ENCODE results near the gene ACAA1. TPM values are rescaled to one million over a fixed set of nuclear protein-coding genes. Genes with fewer than 3 reads are reported as not detected.

ACAA1 gene
- polyA plus RNA-seq, 2 donors, result 79.4 to 101 TPM

DNA sequence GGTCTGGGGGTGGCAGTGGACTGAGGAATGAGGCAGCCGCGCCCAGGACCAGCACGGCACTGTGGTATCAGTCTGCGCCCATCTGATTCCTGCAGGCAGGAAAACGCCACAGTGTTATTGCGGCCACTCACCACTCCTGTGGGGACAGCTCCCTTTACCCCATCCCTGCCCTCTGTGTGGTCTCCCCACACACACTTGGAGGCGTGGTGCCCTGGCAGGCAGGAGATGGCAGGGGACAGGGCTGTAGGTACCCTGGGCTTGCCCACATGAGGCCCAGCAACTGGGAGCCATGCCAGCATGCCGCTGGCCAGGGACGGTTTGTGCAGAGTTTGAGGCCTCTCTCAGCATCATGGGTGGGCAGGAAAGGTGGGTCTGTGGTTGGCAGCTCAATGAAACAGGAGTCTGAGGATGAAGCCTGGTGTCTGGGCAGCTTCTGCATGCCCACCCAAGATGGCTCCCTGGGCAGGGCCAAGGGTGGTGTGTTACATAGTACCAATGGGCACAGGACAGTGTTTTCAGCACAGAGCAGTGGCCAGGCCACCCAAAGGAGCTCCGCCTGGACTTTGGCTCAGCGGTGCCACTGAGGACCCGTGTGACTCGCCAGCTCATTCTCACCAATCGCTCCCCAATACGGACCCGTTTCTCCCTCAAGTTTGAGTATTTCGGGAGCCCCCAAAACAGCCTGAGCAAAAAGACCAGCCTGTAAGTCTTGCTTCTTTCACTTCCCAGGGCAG lies 27.2 kb downstream of the ACAA1 start:
- Histone ChIP-seq H3K36me3 (ENCODE audit: control insufficient read depth in 2 of 2, insufficient read depth in 2 of 2, low read length in 1 of 2) (no peaks in the 10 kb centered on the region), H3K27me3 (ENCODE audit: control insufficient read depth in 1 of 2, insufficient read depth in 2 of 2, low read length in 2 of 2) (no peaks in the 10 kb centered on the region), H3K4me1 (ENCODE audit: control insufficient read depth in 2 of 2, insufficient read depth in 2 of 2, low read length in 1 of 2) (peaks cover 1 to 4% of the 10 kb centered on the region in 2 donors), H3K4me3 (ENCODE audit: low read depth in 1 of 2, low read length in 2 of 2) (no peak overlapping the region), H3K9me3 (ENCODE audit: control insufficient read depth in 2 of 2, insufficient read depth in 1 of 2, low read depth in 1 of 2, low read length in 1 of 2) (no peaks in the 10 kb centered on the region), H3K27ac (ENCODE audit: low read depth in 2 of 2, low read length in 1 of 2) (no peak overlapping the region)
- 94 to 96% methylated on average over 17 of the region's 17 CpGs for WGBS, 2 donors

DNA sequence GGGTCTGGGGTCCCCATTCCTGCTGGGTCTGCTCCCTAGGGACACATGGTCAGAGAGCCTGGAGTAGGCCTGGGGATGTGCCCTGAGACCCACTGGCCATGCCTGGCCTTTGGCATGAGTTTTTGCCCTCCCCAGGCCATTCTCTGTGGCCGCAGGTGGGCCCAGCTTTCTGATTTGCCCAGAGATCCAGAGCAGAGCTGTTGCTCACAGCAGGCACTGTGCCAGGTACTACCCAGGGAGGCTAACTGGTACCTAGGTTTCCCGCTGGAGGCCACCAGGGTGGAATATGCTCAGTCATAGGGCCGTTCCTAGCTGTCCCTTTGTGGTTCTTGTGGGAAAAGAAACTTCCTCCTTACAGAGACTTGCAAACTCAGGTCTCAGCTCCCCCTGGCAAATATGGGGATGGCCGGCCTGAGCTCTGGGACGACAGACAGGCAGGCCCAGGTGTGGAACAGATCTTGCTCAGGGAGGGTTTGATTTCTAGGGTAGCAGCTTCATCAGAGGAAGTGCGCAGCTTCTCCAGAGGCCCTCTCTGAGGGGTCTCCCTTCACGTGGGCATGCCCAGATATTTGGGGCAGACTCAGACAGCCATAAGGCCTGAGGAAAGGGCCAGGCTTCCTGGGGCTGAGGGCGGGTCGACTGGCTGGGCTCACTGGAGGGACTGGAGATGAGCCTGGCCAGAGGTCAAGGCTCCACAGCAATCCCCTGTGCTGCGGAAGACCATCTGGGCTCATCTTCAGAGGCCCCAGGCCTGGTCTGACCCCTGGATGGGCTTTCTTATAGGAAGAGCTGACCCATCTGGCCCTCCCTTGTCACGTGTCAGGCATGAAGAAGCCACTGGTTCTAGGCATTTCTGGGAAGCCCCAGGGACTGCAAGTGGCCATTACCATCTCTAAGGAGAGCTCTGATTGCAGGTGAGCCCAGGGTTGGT lies 28.0 kb downstream of the ACAA1 start:
- H3K27me3 ChIP-seq (ENCODE audit: control insufficient read depth in 1 of 2, insufficient read depth in 2 of 2, low read length in 2 of 2), result no peaks in the 10 kb centered on the region
- WGBS, 2 donors, result 82 to 85% methylated on average over 11 of the region's 11 CpGs
- H3K4me1 ChIP-seq (ENCODE audit: control insufficient read depth in 2 of 2, insufficient read depth in 2 of 2, low read length in 1 of 2), result peaks cover 1 to 4% of the 10 kb centered on the region in 2 donors
- H3K4me3 ChIP-seq (ENCODE audit: low read depth in 1 of 2, low read length in 2 of 2), result no peak overlapping the region
- H3K27ac ChIP-seq (ENCODE audit: low read depth in 2 of 2, low read length in 1 of 2), result no peak overlapping the region
- no peaks in the 10 kb centered on the region for H3K9me3 ChIP-seq (ENCODE audit: control insufficient read depth in 2 of 2, insufficient read depth in 1 of 2, low read depth in 1 of 2, low read length in 1 of 2)
- no peaks in the 10 kb centered on the region for H3K36me3 ChIP-seq (ENCODE audit: control insufficient read depth in 2 of 2, insufficient read depth in 2 of 2, low read length in 1 of 2)

DNA sequence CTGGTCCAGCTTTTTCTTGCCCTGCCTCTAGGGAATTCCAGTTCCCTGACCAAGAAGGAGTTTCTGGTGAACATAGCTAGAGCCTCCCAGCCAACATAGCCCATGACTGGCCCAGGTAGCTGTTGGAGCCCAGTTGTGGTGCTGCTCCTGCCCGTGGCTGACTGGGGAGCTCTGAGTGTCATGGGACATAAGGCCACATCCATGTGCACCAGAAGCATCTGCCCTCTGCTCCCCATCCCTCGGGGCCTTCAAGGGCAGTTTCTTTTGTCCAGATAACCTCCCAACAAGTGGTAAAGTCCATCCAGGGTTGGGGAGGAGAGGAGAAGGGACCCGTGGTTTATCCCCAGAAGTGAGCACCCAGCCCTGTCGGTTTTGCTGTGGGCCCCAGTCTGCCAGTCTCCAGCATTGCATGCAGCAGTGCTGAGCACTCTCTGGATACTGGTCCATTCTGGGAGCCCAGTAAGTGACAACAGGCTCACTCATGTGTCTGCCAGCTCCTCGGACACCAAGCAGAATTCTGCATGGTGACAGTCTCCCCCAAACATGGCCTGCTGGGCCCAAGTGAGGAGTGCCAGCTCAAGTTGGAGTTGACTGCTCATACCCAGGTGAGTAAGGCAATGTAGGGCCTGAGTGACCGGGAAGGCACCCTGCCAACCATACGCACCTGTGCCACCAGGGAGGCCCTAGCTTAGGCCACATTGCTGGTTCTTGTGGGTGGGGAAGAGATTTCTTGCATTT lies 28.8 kb downstream of the ACAA1 start:
- Histone ChIP-seq H3K27ac (ENCODE audit: low read depth in 2 of 2, low read length in 1 of 2) (no peak overlapping the region), H3K27me3 (ENCODE audit: control insufficient read depth in 1 of 2, insufficient read depth in 2 of 2, low read length in 2 of 2) (no peaks in the 10 kb centered on the region), H3K4me3 (ENCODE audit: low read depth in 1 of 2, low read length in 2 of 2) (no peak overlapping the region), H3K36me3 (ENCODE audit: control insufficient read depth in 2 of 2, insufficient read depth in 2 of 2, low read length in 1 of 2) (no peaks in the 10 kb centered on the region), H3K4me1 (ENCODE audit: control insufficient read depth in 2 of 2, insufficient read depth in 2 of 2, low read length in 1 of 2) (peaks cover 1 to 4% of the 10 kb centered on the region in 2 donors), H3K9me3 (ENCODE audit: control insufficient read depth in 2 of 2, insufficient read depth in 1 of 2, low read depth in 1 of 2, low read length in 1 of 2) (no peaks in the 10 kb centered on the region)
- WGBS, 2 donors, result 85 to 93% methylated on average over 7 of the region's 7 CpGs

DNA sequence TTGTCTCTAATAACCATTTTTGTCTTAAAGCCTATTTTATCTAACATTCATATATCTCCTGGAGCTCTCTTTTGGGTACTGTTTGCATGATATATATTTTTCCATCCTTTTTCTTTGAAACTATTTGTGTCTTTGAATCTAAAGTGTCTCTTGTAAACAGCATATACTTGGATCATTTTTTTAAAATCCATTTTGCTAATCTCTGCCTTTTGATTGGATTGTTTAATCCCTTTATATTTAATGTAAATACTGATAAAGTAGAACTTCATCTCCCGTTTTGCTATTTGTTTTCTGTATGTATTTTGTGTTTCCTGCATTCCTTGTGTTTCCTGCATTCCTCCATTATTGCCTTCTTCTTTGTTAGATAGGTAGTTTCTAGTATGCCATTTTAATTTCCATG lies 31.4 kb downstream of the ACAA1 start:
- no peak overlapping the region for H3K27ac ChIP-seq (ENCODE audit: low read depth in 2 of 2, low read length in 1 of 2)
- H3K36me3 ChIP-seq (ENCODE audit: control insufficient read depth in 2 of 2, insufficient read depth in 2 of 2, low read length in 1 of 2), result no peaks in the 10 kb centered on the region
- H3K9me3 ChIP-seq (ENCODE audit: control insufficient read depth in 2 of 2, insufficient read depth in 1 of 2, low read depth in 1 of 2, low read length in 1 of 2), result no peaks in the 10 kb centered on the region
- H3K27me3 ChIP-seq (ENCODE audit: control insufficient read depth in 1 of 2, insufficient read depth in 2 of 2, low read length in 2 of 2), result no peaks in the 10 kb centered on the region
- peaks cover 0 to 1% of the 10 kb centered on the region in 2 donors for H3K4me1 ChIP-seq (ENCODE audit: control insufficient read depth in 2 of 2, insufficient read depth in 2 of 2, low read length in 1 of 2)
- H3K4me3 ChIP-seq (ENCODE audit: low read depth in 1 of 2, low read length in 2 of 2), result no peak overlapping the region
- 58% methylated on average over 1 of the region's 1 CpG for WGBS, 2 donors

DNA sequence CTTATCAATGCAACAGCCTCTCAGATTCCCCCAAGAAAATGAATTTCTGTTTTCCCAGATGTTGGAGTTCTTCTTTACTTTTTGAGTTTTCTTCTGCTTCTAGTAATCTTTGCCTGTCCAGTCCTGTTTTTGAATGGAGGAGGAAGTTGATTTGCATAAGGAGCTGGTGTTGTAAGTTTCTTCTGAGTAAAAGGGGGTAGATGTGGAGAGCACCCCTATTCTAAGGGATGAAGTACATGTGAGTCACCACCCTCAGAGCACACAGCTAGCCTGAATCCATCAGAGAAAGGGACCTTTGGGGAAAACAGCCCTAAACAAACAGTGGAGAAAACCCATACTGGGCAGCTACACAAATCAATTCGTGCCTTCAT lies 34.5 kb downstream of the ACAA1 start:
- WGBS, 2 donors, result 32 to 51% methylated on average over 1 of the region's 1 CpG
- no peak overlapping the region for H3K4me3 ChIP-seq (ENCODE audit: low read depth in 1 of 2, low read length in 2 of 2)
- H3K27me3 ChIP-seq (ENCODE audit: control insufficient read depth in 1 of 2, insufficient read depth in 2 of 2, low read length in 2 of 2), result no peaks in the 10 kb centered on the region
- H3K4me1 ChIP-seq (ENCODE audit: control insufficient read depth in 2 of 2, insufficient read depth in 2 of 2, low read length in 1 of 2), result no peaks in the 10 kb centered on the region
- H3K36me3 ChIP-seq (ENCODE audit: control insufficient read depth in 2 of 2, insufficient read depth in 2 of 2, low read length in 1 of 2), result no peaks in the 10 kb centered on the region
- H3K27ac ChIP-seq (ENCODE audit: low read depth in 2 of 2, low read length in 1 of 2), result no peak overlapping the region
- H3K9me3 ChIP-seq (ENCODE audit: control insufficient read depth in 2 of 2, insufficient read depth in 1 of 2, low read depth in 1 of 2, low read length in 1 of 2), result no peaks in the 10 kb centered on the region

GRCh38 chr3:38101811-38102443 lies 35.0 kb downstream of the ACAA1 start:
- Histone ChIP-seq H3K9me3 (ENCODE audit: control insufficient read depth in 2 of 2, insufficient read depth in 1 of 2, low read depth in 1 of 2, low read length in 1 of 2) (no peaks in the 10 kb centered on the region), H3K27ac (ENCODE audit: low read depth in 2 of 2, low read length in 1 of 2) (no peak overlapping the region), H3K4me3 (ENCODE audit: low read depth in 1 of 2, low read length in 2 of 2) (no peak overlapping the region), H3K27me3 (ENCODE audit: control insufficient read depth in 1 of 2, insufficient read depth in 2 of 2, low read length in 2 of 2) (no peaks in the 10 kb centered on the region), H3K36me3 (ENCODE audit: control insufficient read depth in 2 of 2, insufficient read depth in 2 of 2, low read length in 1 of 2) (no peaks in the 10 kb centered on the region), H3K4me1 (ENCODE audit: control insufficient read depth in 2 of 2, insufficient read depth in 2 of 2, low read length in 1 of 2) (no peaks in the 10 kb centered on the region)
- 86 to 87% methylated on average over 6 of the region's 6 CpGs for WGBS, 2 donors

DNA sequence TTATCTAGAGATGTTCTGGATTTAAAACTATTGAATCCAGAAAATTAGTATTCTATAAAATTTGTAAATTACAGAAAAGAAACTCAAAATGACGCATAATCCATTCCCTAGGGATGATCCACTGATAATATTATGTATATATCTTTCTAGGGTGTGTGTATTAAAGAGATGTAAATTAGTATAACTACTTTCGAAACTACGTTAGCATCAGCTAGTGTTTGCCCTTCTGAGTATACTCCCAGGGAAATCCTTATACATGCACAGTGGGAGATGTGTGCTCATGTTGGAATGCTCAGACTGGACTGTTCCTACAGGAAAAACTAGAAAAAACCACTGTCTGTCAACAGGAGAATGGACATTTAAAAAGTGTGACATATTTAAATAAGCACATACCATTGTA lies 36.4 kb downstream of the ACAA1 start:
- Histone ChIP-seq H3K4me1 (ENCODE audit: control insufficient read depth in 2 of 2, insufficient read depth in 2 of 2, low read length in 1 of 2) (no peaks in the 10 kb centered on the region), H3K27ac (ENCODE audit: low read depth in 2 of 2, low read length in 1 of 2) (no peak overlapping the region), H3K27me3 (ENCODE audit: control insufficient read depth in 1 of 2, insufficient read depth in 2 of 2, low read length in 2 of 2) (no peaks in the 10 kb centered on the region), H3K9me3 (ENCODE audit: control insufficient read depth in 2 of 2, insufficient read depth in 1 of 2, low read depth in 1 of 2, low read length in 1 of 2) (no peaks in the 10 kb centered on the region), H3K36me3 (ENCODE audit: control insufficient read depth in 2 of 2, insufficient read depth in 2 of 2, low read length in 1 of 2) (no peaks in the 10 kb centered on the region), H3K4me3 (ENCODE audit: low read depth in 1 of 2, low read length in 2 of 2) (no peak overlapping the region)
- WGBS, 2 donors, result 85 to 86% methylated on average over 3 of the region's 3 CpGs

GRCh38 chr3:38099518-38099917 lies 37.4 kb downstream of the ACAA1 start:
- 30 to 39% methylated on average over 4 to 5 of the region's 5 CpGs for WGBS, 2 donors

GRCh38 chr3:38098376-38098723 lies 38.6 kb downstream of the ACAA1 start:
- no peaks in the 10 kb centered on the region for H3K27me3 ChIP-seq (ENCODE audit: control insufficient read depth in 1 of 2, insufficient read depth in 2 of 2, low read length in 2 of 2)
- no peaks in the 10 kb centered on the region for H3K36me3 ChIP-seq (ENCODE audit: control insufficient read depth in 2 of 2, insufficient read depth in 2 of 2, low read length in 1 of 2)
- no peak overlapping the region for H3K4me3 ChIP-seq (ENCODE audit: low read depth in 1 of 2, low read length in 2 of 2)
- H3K27ac ChIP-seq (ENCODE audit: low read depth in 2 of 2, low read length in 1 of 2), result no peak overlapping the region
- no peaks in the 10 kb centered on the region for H3K4me1 ChIP-seq (ENCODE audit: control insufficient read depth in 2 of 2, insufficient read depth in 2 of 2, low read length in 1 of 2)
- H3K9me3 ChIP-seq (ENCODE audit: control insufficient read depth in 2 of 2, insufficient read depth in 1 of 2, low read depth in 1 of 2, low read length in 1 of 2), result no peaks in the 10 kb centered on the region
- 88 to 91% methylated on average over 9 of the region's 9 CpGs for WGBS, 2 donors

More at GRCh38 chr3:38099518-38099917, 37.4 kb downstream of the ACAA1 start:
- H3K4me3 ChIP-seq (ENCODE audit: low read depth in 1 of 2, low read length in 2 of 2), result no peak overlapping the region
- no peak overlapping the region for H3K27ac ChIP-seq (ENCODE audit: low read depth in 2 of 2, low read length in 1 of 2)
- no peaks in the 10 kb centered on the region for H3K9me3 ChIP-seq (ENCODE audit: control insufficient read depth in 2 of 2, insufficient read depth in 1 of 2, low read depth in 1 of 2, low read length in 1 of 2)
- no peaks in the 10 kb centered on the region for H3K36me3 ChIP-seq (ENCODE audit: control insufficient read depth in 2 of 2, insufficient read depth in 2 of 2, low read length in 1 of 2)
- no peaks in the 10 kb centered on the region for H3K27me3 ChIP-seq (ENCODE audit: control insufficient read depth in 1 of 2, insufficient read depth in 2 of 2, low read length in 2 of 2)
- no peaks in the 10 kb centered on the region for H3K4me1 ChIP-seq (ENCODE audit: control insufficient read depth in 2 of 2, insufficient read depth in 2 of 2, low read length in 1 of 2)
